ENCODE measurements around the gene R3HDM4. TPM values are rescaled to one million over a fixed set of nuclear protein-coding genes. Genes with fewer than 3 reads are reported as not detected.

The R3HDM4 gene
- total RNA-seq, 5 donors from 2014 or later (not counting 1 experiment from before 2014, with no cell fraction given), result 190 to 252 (median 220) TPM

DNA sequence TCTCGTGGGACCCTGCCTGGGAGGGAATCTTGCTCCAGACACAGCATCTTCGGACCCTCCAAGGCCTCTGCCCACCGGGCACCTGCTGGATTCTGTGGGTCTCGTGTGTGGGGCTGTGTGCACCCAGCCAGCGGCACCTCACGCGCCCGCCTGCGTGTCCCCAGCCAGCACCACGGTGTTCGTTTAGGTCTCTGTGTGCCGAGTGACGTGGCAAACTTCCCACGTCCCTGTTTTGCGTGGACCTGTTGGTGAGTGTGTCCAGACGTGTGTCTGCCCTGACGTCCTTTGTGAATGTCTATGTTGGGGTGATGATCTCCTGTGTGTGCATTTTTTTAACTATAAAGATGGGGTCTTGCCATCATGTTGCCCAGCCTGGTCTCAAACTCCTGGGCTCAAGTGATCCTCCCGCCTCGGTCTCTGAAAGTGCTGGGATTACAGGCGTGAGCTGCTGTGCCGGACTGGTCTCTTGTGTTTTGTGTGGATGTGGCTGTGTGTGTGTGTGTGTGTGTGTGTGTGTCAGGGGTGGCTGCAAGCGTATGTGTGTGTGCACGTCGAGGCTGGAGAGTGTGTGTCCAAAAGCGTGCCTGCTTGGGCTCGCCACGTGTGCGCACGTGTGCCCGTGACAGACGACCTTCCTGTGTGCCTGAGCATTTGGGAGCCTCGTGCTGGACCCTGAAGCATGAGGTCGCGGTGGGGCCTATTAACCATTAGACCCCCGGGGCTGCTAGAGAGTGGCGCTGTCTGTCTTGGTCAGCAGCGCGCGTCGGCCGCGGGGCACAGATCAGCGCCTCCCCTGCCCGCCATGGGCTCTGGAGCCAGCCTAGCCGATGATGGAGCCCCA lies 28.5 kb upstream of the R3HDM4 start:
- Mint-ChIP-seq H3K4me1 (peaks cover 28 to 37% (median 31%) of the 10 kb centered on the region in 3 donors), H3K4me3 (peak overlapping the region; percentile 60 to 76 (median 76)), H3K27ac (peak overlapping the region; percentile 39 to 69), H3K36me3 (peaks cover 5% of the 10 kb centered on the region), H3K9me3 (peaks cover 0 to 3% (median 0%) of the 10 kb centered on the region in 3 donors), H3K27me3 (no peaks in the 10 kb centered on the region)
- no peaks in the 10 kb centered on the region for H3K27me3 ChIP-seq (replicated peaks in 1 of 2; ENCODE audit: control insufficient read depth in 2 of 2, extremely low read depth in 1 of 2, insufficient read depth in 2 of 2, low read length in 1 of 2)
- CTCF ChIA-PET, result no interaction called here
- peak overlapping the region in 1 of 2 donors; percentile 42 for H3K4me3 ChIP-seq (ENCODE audit: control insufficient read depth in 1 of 2, extremely low read depth in 1 of 2, low read length in 1 of 2)
- H3K27ac ChIP-seq (ENCODE audit: low read length), result peak overlapping the region; percentile 44
- no peaks in the 10 kb centered on the region for H3K9me3 ChIP-seq
- H3K36me3 ChIP-seq (ENCODE audit: control insufficient read depth in 2 of 2, extremely low read depth in 1 of 2, insufficient read depth in 1 of 2, low read length in 1 of 2), result peaks cover 0 to 9% of the 10 kb centered on the region in 2 donors
- DNase-seq (no peak), ATAC-seq (replicated peaks in 1 of 4) (peak in 1 of 4 experiments; percentile 9)
- WGBS (ENCODE audit: insufficient coverage), result 81% methylated on average over 43 of the region's 45 CpGs
- POLR2A ChIA-PET, result no interaction called here
- H3K4me1 ChIP-seq (ENCODE audit: control insufficient read depth in 1 of 2, extremely low read depth in 1 of 2, insufficient read depth in 2 of 2, low read length in 2 of 2), result peaks cover 0 to 40% of the 10 kb centered on the region in 2 experiments

DNA sequence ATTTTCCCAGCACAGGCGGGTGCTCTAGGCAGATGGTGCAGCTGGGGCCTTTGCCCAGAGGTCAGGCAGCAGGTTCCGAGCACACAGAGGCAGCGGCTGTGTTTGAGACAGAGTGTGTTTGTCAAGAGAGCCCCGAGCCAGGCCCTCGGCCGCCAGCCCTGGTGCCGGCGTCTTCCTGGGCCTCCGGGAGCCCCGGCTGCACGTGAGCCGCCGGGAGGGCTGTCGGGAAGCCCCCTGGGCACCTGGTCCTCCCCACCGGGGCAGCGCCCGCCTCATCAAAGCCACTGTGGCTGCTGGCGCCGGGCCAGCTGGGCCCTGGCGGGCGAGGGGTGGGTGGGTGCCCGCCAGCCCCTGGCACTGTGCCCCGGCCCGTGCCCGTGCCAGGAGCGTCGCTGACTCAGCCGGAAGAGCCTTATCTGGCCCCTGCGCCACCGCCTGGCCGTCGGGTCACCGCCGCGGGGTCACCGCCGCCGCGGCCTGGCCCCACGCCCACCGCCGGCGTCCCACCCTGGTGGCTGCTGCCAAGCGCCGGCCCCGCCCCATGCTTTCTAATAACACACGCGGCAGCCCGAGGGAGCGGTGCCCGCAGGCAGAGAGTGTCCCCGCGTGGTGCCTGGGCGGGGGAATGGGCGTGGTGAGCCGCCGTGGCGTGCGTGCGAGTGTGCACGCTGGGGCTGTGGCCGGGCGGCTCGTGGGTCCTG lies 27.7 kb upstream of the R3HDM4 start:
- Mint-ChIP-seq H3K9me3 (peaks cover 0 to 3% (median 0%) of the 10 kb centered on the region in 3 donors), H3K27ac (peak overlapping the region; percentile 71 to 85), H3K4me3 (peak overlapping the region; percentile 74 to 80 (median 76)), H3K36me3 (peaks cover 5% of the 10 kb centered on the region), H3K4me1 (peaks cover 28 to 37% (median 34%) of the 10 kb centered on the region in 3 donors), H3K27me3 (no peaks in the 10 kb centered on the region)
- Histone ChIP-seq H3K4me1 (ENCODE audit: control insufficient read depth in 1 of 2, extremely low read depth in 1 of 2, insufficient read depth in 2 of 2, low read length in 2 of 2) (peaks cover 0 to 40% of the 10 kb centered on the region in 2 experiments), H3K9me3 (no peaks in the 10 kb centered on the region), H3K27me3 (replicated peaks in 1 of 2; ENCODE audit: control insufficient read depth in 2 of 2, extremely low read depth in 1 of 2, insufficient read depth in 2 of 2, low read length in 1 of 2) (no peaks in the 10 kb centered on the region), H3K4me3 (ENCODE audit: control insufficient read depth in 1 of 2, extremely low read depth in 1 of 2, low read length in 1 of 2) (peak overlapping the region in 1 of 2 donors; percentile 42), H3K36me3 (ENCODE audit: control insufficient read depth in 2 of 2, extremely low read depth in 1 of 2, insufficient read depth in 1 of 2, low read length in 1 of 2) (peaks cover 0 to 9% of the 10 kb centered on the region in 2 donors), H3K27ac (ENCODE audit: low read length) (peak overlapping the region; percentile 70)
- POLR2A ChIA-PET, result no interaction called here
- ATAC-seq (replicated peaks in 1 of 4) (peak; percentile 77 to 86 (median 80)), DNase-seq (peak; percentile 43 to 89 (median 65))
- CTCF ChIA-PET, result no interaction called here
- WGBS (ENCODE audit: insufficient coverage), result 9% methylated on average over 64 of the region's 64 CpGs

DNA sequence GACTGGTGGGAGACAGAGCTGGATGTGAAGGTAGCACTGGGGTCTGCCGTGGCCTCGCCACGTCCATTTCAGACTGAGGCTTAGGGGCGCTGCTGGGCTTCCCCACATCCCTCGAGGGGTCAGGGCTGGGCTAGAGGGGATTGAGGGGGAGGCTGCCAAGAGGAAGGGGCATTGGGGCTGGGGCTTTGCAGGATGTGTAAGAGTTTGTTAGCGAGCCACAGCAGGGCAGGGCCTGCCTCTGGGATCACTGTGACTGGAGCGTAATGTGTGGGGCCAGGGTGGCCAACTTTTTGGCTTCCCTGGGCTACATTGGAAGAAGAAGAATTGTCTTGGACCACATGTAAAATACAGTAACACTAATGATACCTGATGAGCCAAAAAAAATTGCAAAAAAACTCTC lies 26.9 kb upstream of the R3HDM4 start:
- 97% methylated on average over 4 of the region's 7 CpGs for WGBS (ENCODE audit: insufficient coverage)
- no peak overlapping the region for H3K27ac ChIP-seq (ENCODE audit: low read length)
- H3K9me3 ChIP-seq, result no peaks in the 10 kb centered on the region
- peaks cover 0 to 40% of the 10 kb centered on the region in 2 experiments for H3K4me1 ChIP-seq (ENCODE audit: control insufficient read depth in 1 of 2, extremely low read depth in 1 of 2, insufficient read depth in 2 of 2, low read length in 2 of 2)
- Mint-ChIP-seq H3K27me3 (no peaks in the 10 kb centered on the region), H3K27ac (peak overlapping the region; percentile 71 to 85), H3K36me3 (peaks cover 5% of the 10 kb centered on the region), H3K4me1 (peaks cover 28 to 37% (median 36%) of the 10 kb centered on the region in 3 donors), H3K4me3 (peak overlapping the region; percentile 74 to 80 (median 76)), H3K9me3 (peaks cover 0 to 3% (median 0%) of the 10 kb centered on the region in 3 donors)
- DNase-seq (no peak), ATAC-seq (replicated peaks in 1 of 4) (no peak)
- ChIA-PET POLR2A (no interaction called here), CTCF (no interaction called here)
- H3K4me3 ChIP-seq (ENCODE audit: control insufficient read depth in 1 of 2, extremely low read depth in 1 of 2, low read length in 1 of 2), result no peak overlapping the region
- peaks cover 0 to 9% of the 10 kb centered on the region in 2 donors for H3K36me3 ChIP-seq (ENCODE audit: control insufficient read depth in 2 of 2, extremely low read depth in 1 of 2, insufficient read depth in 1 of 2, low read length in 1 of 2)
- no peaks in the 10 kb centered on the region for H3K27me3 ChIP-seq (replicated peaks in 1 of 2; ENCODE audit: control insufficient read depth in 2 of 2, extremely low read depth in 1 of 2, insufficient read depth in 2 of 2, low read length in 1 of 2)

DNA sequence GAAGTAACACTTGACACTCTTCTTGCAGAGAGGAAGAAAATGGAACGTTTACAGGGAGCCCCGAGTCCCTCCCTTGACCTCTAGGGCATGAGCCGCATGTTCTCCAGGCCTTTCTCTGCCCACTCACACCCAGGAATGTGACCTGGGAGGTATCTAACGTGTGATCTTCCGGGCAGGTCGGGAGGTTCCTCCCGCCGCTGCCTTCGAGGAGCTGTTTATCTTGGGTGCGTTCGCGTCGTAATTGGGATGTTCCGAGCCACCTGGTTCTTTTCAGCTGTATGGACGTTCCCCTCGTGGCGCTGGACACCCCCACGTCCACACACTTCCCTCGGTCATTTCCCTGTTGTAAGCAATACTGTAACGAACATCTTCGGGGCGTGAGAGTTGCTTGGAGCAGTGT lies 26.4 kb upstream of the R3HDM4 start:
- CTCF ChIA-PET, result interaction anchor here in 1 of 2 donors (1.1 kb wide), 1 partner anchor 57 kb away, joined by 3 read pairs; no protein-coding TSS in a partner anchor

DNA sequence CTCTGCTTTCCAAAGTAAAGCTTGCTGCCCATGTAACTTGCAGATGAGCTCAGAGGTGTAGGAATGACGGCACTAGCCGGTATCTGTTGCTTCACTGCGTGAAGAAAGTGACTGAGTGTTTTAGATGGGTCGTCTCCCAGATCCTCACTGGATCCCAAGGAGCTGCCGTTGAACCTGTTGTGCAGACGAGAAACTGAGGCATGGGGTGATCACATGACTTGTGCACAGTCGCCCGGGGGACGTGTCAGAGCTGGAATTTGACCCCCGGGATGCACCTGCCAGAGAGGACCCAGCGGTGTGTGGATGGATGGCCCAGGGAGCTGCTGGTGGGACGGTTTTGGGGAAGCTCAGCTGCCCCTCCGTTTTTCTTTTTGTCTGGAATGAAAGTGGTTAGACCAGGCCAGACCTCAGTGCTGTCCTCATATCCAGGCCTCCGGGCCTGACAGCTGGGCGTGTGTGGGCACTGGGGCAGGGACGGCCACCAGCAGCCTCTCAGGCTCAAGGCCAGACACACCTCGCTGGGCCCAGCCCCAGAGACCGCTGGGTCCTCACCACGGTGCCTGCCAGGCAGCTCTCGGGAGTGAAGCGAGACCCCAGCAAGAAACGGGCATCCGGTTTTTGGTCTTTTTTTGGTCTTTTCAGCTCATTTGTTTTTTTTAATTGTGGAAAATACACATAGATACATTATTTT lies 25.4 kb upstream of the R3HDM4 start:
- Mint-ChIP-seq H3K4me1 (peaks cover 31 to 37% (median 36%) of the 10 kb centered on the region in 3 donors), H3K9me3 (peaks cover 0 to 3% (median 0%) of the 10 kb centered on the region in 3 donors), H3K4me3 (peak overlapping the region in 1 of 3 donors; percentile 40), H3K27ac (no peak overlapping the region), H3K36me3 (peaks cover 5% of the 10 kb centered on the region), H3K27me3 (no peaks in the 10 kb centered on the region)
- Histone ChIP-seq H3K27me3 (replicated peaks in 1 of 2; ENCODE audit: control insufficient read depth in 2 of 2, extremely low read depth in 1 of 2, insufficient read depth in 2 of 2, low read length in 1 of 2) (no peaks in the 10 kb centered on the region), H3K4me1 (ENCODE audit: control insufficient read depth in 1 of 2, extremely low read depth in 1 of 2, insufficient read depth in 2 of 2, low read length in 2 of 2) (peaks cover 0 to 44% of the 10 kb centered on the region in 2 experiments), H3K9me3 (no peaks in the 10 kb centered on the region), H3K36me3 (ENCODE audit: control insufficient read depth in 2 of 2, extremely low read depth in 1 of 2, insufficient read depth in 1 of 2, low read length in 1 of 2) (peaks cover 0 to 5% of the 10 kb centered on the region in 2 donors), H3K27ac (ENCODE audit: low read length) (no peak overlapping the region), H3K4me3 (ENCODE audit: control insufficient read depth in 1 of 2, extremely low read depth in 1 of 2, low read length in 1 of 2) (no peak overlapping the region)
- ChIA-PET CTCF (interaction anchor here in 1 of 2 donors (0.6 to 1.1 kb wide), 3 partner anchors 58 to 248 kb away, joined by 3 to 5 read pairs (median 3); no protein-coding TSS in a partner anchor), POLR2A (interaction anchor here (0.5 to 1.1 kb wide), 4 partner anchors 27 to 196 kb away, joined by 3 to 12 read pairs (median 3); no protein-coding TSS in a partner anchor)
- DNase-seq (no peak), ATAC-seq (replicated peaks in 1 of 4) (no peak)
- 95% methylated on average over 18 of the region's 23 CpGs for WGBS (ENCODE audit: insufficient coverage)

More for the DNA sequence above, 26.4 kb upstream of the R3HDM4 start:
- Mint-ChIP-seq H3K36me3 (peaks cover 5% of the 10 kb centered on the region), H3K9me3 (peaks cover 0 to 3% (median 0%) of the 10 kb centered on the region in 3 donors), H3K27ac (no peak overlapping the region), H3K4me1 (peaks cover 28 to 37% (median 36%) of the 10 kb centered on the region in 3 donors), H3K4me3 (peak overlapping the region in 2 of 3 donors; percentile 28 to 76), H3K27me3 (no peaks in the 10 kb centered on the region)
- ATAC-seq (replicated peaks in 1 of 4), result no peak
- H3K36me3 ChIP-seq (ENCODE audit: control insufficient read depth in 2 of 2, extremely low read depth in 1 of 2, insufficient read depth in 1 of 2, low read length in 1 of 2), result peaks cover 0 to 9% of the 10 kb centered on the region in 2 donors
- POLR2A ChIA-PET, result no interaction called here
- H3K27ac ChIP-seq (ENCODE audit: low read length), result no peak overlapping the region
- H3K4me1 ChIP-seq (ENCODE audit: control insufficient read depth in 1 of 2, extremely low read depth in 1 of 2, insufficient read depth in 2 of 2, low read length in 2 of 2), result peaks cover 0 to 40% of the 10 kb centered on the region in 2 experiments
- WGBS (ENCODE audit: insufficient coverage), result 100% methylated on average over 18 of the region's 22 CpGs
- no peak for DNase-seq
- no peak overlapping the region for H3K4me3 ChIP-seq (ENCODE audit: control insufficient read depth in 1 of 2, extremely low read depth in 1 of 2, low read length in 1 of 2)
- H3K27me3 ChIP-seq (replicated peaks in 1 of 2; ENCODE audit: control insufficient read depth in 2 of 2, extremely low read depth in 1 of 2, insufficient read depth in 2 of 2, low read length in 1 of 2), result no peaks in the 10 kb centered on the region
- no peaks in the 10 kb centered on the region for H3K9me3 ChIP-seq

All from T-cell (primary cell).